CD4-positive, alpha-beta T cell (primary cell): ENCODE measurements around the gene AGAP6. TPM values are rescaled to one million over a fixed set of nuclear protein-coding genes. Genes with fewer than 3 reads are reported as not detected.
"Not testable (repeated sequence)": the region's sequence is repeated elsewhere in the genome, so short reads cannot be mapped to it uniquely, and the experiment has no call there.

ENCODE experiments used
- ATAC-seq: fragments of 200-7000 bp; cut with Tn5 transposase; one replicate; pipeline ENCODE4 v1.10.0; 2022; ENCODE audit warnings: mild to moderate bottlenecking; ENCODE audit not compliant: poor library complexity
- CTCF ChIA-PET: fragments of 350-600 bp; sonication (Branson Sonifier 250); formaldehyde crosslinking; loops from one replicate; lab custom pipeline; 2021; ENCODE audit warnings: antibody characterized with exemption, inconsistent platforms; lab: Charles Lee
- POLR2A ChIA-PET: fragments of 350-600 bp; sonication (Branson Sonifier 250); formaldehyde crosslinking; loops from one replicate; lab custom pipeline; 2021; ENCODE audit warnings: antibody characterized with exemption, inconsistent platforms; lab: Charles Lee
- DNase-seq, 14 experiments: peaks; one replicate each; pipeline ENCODE4 v3.0.0-alpha.2; 2013 to 2020; ENCODE audit warnings: mixed read lengths in 2 of 14
- H3K27ac ChIP-seq, 2 donors: one replicate each; pipeline versions ENCODE4 v1.5.1 to v1.7.0; 2013; ENCODE audit warnings: low read length in 2 of 2, low read depth in 1 of 2, mild to moderate bottlenecking in 1 of 2
- H3K27me3 ChIP-seq, 2 experiments: 1 replicate in 1 of 2; 2 replicates in 1 of 2; pipeline versions ENCODE4 v1.6.1 to v1.7.0; 2013; ENCODE audit warnings: low read length in 2 of 2, control low read depth in 1 of 2, mild to moderate bottlenecking in 1 of 2, moderate library complexity in 1 of 2; ENCODE audit not compliant: insufficient read depth in 2 of 2, control insufficient read depth in 1 of 2
- H3K36me3 ChIP-seq: one replicate; pipeline ENCODE4 v1.6.1; 2013; ENCODE audit warnings: low read length, control low read depth; ENCODE audit not compliant: insufficient read depth
- H3K4me1 ChIP-seq: one replicate; pipeline ENCODE4 v1.6.1; 2013; ENCODE audit warnings: low read length, control low read depth; ENCODE audit not compliant: insufficient read depth
- H3K4me3 ChIP-seq: one replicate; pipeline ENCODE4 v1.5.1; 2013; ENCODE audit warnings: mild to moderate bottlenecking, low read length, moderate library complexity
- H3K9me3 ChIP-seq, 2 experiments: 1 replicate in 1 of 2; 2 replicates in 1 of 2; pipeline versions ENCODE4 v1.6.1 to v1.7.0; 2013; ENCODE audit warnings: low read length in 2 of 2, mild to moderate bottlenecking in 2 of 2, control low read depth in 1 of 2, moderate library complexity in 1 of 2; ENCODE audit not compliant: control insufficient read depth in 1 of 2, insufficient read depth in 1 of 2
- H3K27ac Mint-ChIP-seq: one replicate; pipeline ENCODE4 v1.8.0; 2020; ENCODE audit warnings: mixed read lengths
- H3K27me3 Mint-ChIP-seq: one replicate; pipeline ENCODE4 v1.8.0; 2021; ENCODE audit warnings: mixed read lengths
- H3K36me3 Mint-ChIP-seq: one replicate; pipeline ENCODE4 v1.8.0; 2021; ENCODE audit warnings: low read depth, mixed read lengths
- H3K4me1 Mint-ChIP-seq: one replicate; pipeline ENCODE4 v1.8.0; 2021; ENCODE audit warnings: low read depth, mixed read lengths
- H3K4me3 Mint-ChIP-seq: one replicate; pipeline ENCODE4 v1.8.0; 2020; ENCODE audit warnings: mild to moderate bottlenecking, mixed read lengths
- H3K9me3 Mint-ChIP-seq: one replicate; pipeline ENCODE4 v1.8.0; 2020; ENCODE audit warnings: mixed read lengths
- intact Hi-C, 2 experiments: fragments of 100-400 bp; cut with DNase I in 1 of 2; cut with micrococcal nuclease in 1 of 2; formaldehyde crosslinking; loops; one replicate each; pipeline versions ENCODE4 v1.15.1 to v1.9.0; 2023 to 2025; cut with DNase I, micrococcal nuclease
- total RNA-seq, 174 experiments: library from RNA in 2 of 174; stranded (reverse) in 2 of 174; gene quantifications; one replicate each; pipeline ENCODE4 v1.2.3 and lab custom pipeline; 2021 to 2026

AGAP6 gene
- total RNA-seq, 2 experiments from 2014 or later: 12.9 to 13.9 TPM

DNA sequence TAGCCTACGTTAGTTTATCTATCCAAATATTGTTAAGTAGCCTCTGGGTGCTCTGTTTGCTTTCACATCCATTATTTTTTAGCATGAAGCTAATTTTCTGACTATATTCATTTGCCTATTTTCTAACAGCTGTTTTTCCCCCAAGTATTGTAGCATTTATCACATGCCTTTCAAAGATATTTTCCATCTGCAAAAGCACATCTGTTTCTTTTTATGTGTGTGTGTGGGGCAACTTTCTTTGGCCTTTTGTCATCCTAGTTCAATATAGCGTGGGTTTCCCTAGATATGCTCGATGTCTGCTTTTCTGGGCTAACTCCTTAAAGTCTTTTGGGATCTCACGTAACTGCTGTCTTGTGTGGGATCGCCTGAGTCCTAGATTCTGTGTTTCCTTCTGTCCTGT is 7.1 kb downstream of the AGAP6 start:
- ATAC-seq, H3K27ac Mint-ChIP-seq, intact Hi-C loops, CTCF ChIA-PET, H3K36me3 ChIP-seq, H3K4me3 Mint-ChIP-seq, H3K4me3 ChIP-seq, POLR2A ChIA-PET, H3K27me3 ChIP-seq, H3K4me1 Mint-ChIP-seq, H3K27ac ChIP-seq, H3K9me3 ChIP-seq, H3K9me3 Mint-ChIP-seq, DNase-seq, H3K27me3 Mint-ChIP-seq, H3K4me1 ChIP-seq: not testable (repeated sequence)
- peaks cover 25% of the 10 kb centered on the region for H3K36me3 Mint-ChIP-seq

GRCh38 chr10:50014024-50014423 is 25.8 kb downstream of the AGAP6 start:
- H3K36me3 ChIP-seq, POLR2A ChIA-PET, intact Hi-C loops, H3K27ac Mint-ChIP-seq, H3K4me3 Mint-ChIP-seq, ATAC-seq, H3K4me1 Mint-ChIP-seq, CTCF ChIA-PET, H3K9me3 Mint-ChIP-seq, H3K27ac ChIP-seq, H3K9me3 ChIP-seq, H3K4me1 ChIP-seq, H3K27me3 ChIP-seq, H3K36me3 Mint-ChIP-seq, H3K27me3 Mint-ChIP-seq, H3K4me3 ChIP-seq: not testable (repeated sequence)
- peak in 1 of 14 experiments; percentile 3 for DNase-seq

- POLR2A ChIA-PET, ATAC-seq, H3K27me3 Mint-ChIP-seq, H3K36me3 ChIP-seq, H3K4me3 Mint-ChIP-seq, H3K9me3 ChIP-seq, H3K9me3 Mint-ChIP-seq, H3K4me1 Mint-ChIP-seq, H3K27ac Mint-ChIP-seq, intact Hi-C loops, H3K4me1 ChIP-seq, H3K27me3 ChIP-seq, H3K4me3 ChIP-seq, H3K36me3 Mint-ChIP-seq, CTCF ChIA-PET, H3K27ac ChIP-seq, DNase-seq: not testable (repeated sequence)
Measured at GRCh38 chr10:50015596-50016220, 27.5 kb downstream of the AGAP6 start.

DNA sequence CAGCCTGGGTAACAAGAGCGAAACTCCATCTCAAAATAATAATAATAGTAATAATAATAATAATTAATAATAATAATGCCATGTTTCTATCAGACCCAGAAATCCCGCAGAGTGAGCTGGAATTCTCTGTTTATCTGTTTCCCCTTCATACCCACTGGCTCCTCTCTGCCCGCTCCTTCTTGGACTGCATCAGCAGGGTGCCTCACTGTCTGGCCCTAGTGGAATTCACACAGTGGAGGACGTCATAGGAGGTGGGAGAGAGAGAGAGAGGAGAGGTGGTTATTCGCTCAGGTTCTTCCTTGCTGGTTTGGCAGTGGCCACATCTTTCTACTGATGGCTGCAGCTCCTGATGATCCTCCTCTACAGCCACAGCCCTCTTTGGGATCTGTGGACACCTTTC is 28.7 kb downstream of the AGAP6 start:
- H3K4me1 ChIP-seq, H3K36me3 ChIP-seq, H3K36me3 Mint-ChIP-seq, intact Hi-C loops, H3K9me3 ChIP-seq, H3K4me1 Mint-ChIP-seq, H3K27ac Mint-ChIP-seq, H3K4me3 Mint-ChIP-seq, H3K27me3 ChIP-seq, H3K4me3 ChIP-seq, H3K27me3 Mint-ChIP-seq, DNase-seq, H3K9me3 Mint-ChIP-seq, POLR2A ChIA-PET, CTCF ChIA-PET, H3K27ac ChIP-seq, ATAC-seq: not testable (repeated sequence)

DNA sequence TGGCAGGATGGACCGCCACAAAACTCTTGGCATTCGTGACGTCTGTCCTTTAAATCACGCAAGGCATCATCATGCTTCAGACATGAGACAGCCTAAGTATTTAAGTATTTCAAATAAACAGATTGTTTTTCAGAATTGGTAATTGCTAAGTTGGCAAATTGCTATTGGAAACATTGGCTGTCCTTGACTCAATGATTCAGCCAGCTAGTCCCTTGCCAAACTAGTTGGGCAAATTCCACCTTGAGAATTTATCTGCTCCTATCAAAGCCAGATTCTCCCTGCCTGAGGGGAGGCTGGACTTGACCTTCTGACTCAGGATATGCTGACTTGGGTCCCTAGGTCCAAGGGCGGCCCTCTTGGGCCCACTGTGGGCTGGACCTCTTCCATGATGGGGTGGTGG is 29.4 kb downstream of the AGAP6 start:
- H3K27me3 Mint-ChIP-seq, intact Hi-C loops, H3K4me1 ChIP-seq, H3K9me3 ChIP-seq, H3K4me3 Mint-ChIP-seq, H3K27ac Mint-ChIP-seq, H3K36me3 Mint-ChIP-seq, H3K4me3 ChIP-seq, H3K27ac ChIP-seq, H3K27me3 ChIP-seq, ATAC-seq, DNase-seq, H3K4me1 Mint-ChIP-seq, CTCF ChIA-PET, H3K9me3 Mint-ChIP-seq, POLR2A ChIA-PET, H3K36me3 ChIP-seq: not testable (repeated sequence)

GRCh38 chr10:50019279-50019678 is 31.1 kb downstream of the AGAP6 start:
- H3K4me3 ChIP-seq, ATAC-seq, intact Hi-C loops, H3K4me1 Mint-ChIP-seq, H3K27ac ChIP-seq, H3K4me1 ChIP-seq, H3K27me3 ChIP-seq, H3K36me3 ChIP-seq, H3K9me3 ChIP-seq, POLR2A ChIA-PET, CTCF ChIA-PET, H3K27me3 Mint-ChIP-seq, H3K4me3 Mint-ChIP-seq, H3K36me3 Mint-ChIP-seq, DNase-seq, H3K27ac Mint-ChIP-seq, H3K9me3 Mint-ChIP-seq: not testable (repeated sequence)

DNA sequence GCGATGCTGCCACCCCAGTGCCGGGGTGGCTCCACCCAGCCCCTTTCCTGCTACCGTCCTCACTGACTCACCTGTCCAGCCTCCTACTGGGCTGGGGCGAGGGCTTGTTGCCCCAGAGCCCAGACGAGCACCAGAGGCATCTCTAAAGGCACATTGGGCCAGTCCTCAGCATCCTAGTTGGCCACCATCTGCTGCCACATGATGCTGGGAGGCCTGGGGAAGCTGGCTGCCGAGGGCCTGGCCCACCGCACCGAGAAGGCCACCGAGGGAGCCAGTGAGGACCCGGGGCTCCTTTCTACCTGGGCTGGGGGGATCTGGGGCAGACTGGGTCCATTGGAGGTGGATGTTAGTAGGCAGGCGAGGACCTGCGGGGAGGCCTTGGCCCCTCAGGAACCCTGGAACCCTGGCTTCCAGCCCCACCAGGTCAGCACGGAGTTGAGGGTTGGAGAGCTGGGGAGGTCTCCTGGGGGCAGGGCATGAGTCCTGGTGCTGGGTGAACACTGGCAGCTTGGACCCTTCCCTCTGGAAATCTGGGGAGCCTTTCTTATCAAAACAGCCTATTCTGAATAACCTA is 32.3 kb downstream of the AGAP6 start:
- H3K9me3 ChIP-seq, H3K27me3 ChIP-seq, H3K4me3 ChIP-seq, H3K36me3 Mint-ChIP-seq, H3K4me3 Mint-ChIP-seq, H3K36me3 ChIP-seq, intact Hi-C loops, POLR2A ChIA-PET, H3K9me3 Mint-ChIP-seq, DNase-seq, H3K4me1 Mint-ChIP-seq, CTCF ChIA-PET, H3K27ac Mint-ChIP-seq, H3K27ac ChIP-seq, ATAC-seq, H3K27me3 Mint-ChIP-seq, H3K4me1 ChIP-seq: not testable (repeated sequence)
